Measurements from ENCODE around the gene EZH1.
A peak's percentile ranks its signal among the peaks of the same experiment; 100 is the strongest.

Gene EZH1

DNA sequence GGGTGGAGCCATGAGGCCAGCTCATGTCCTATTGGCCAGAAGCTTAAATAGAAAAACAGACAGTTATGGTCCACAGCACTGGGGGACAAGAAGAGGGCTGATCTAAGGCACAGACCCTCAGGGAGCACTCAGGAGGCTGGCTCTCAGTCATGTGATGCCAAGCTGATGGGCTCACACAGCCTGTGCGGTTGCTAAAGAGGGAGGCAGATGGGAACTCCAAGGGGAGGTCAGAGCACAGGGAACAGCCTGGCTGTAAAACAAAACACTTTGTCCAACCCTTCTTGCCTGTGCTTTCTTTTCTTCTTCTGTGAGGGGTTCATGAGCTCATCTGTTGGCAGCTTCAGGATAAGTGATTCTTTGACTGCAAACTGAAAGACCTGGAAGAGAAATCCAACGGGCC is 35.3 kb downstream of the EZH1 start:
- DNase-seq: no peak
- no peak for TF ChIP-seq GATA1 (IDR thresholded peaks at IDR 0.05; ENCODE audit: low read depth, low read length)
- TF ChIP-seq POLR2A (IDR thresholded peaks at IDR 0.05; ENCODE audit: low read length): no peak

DNA sequence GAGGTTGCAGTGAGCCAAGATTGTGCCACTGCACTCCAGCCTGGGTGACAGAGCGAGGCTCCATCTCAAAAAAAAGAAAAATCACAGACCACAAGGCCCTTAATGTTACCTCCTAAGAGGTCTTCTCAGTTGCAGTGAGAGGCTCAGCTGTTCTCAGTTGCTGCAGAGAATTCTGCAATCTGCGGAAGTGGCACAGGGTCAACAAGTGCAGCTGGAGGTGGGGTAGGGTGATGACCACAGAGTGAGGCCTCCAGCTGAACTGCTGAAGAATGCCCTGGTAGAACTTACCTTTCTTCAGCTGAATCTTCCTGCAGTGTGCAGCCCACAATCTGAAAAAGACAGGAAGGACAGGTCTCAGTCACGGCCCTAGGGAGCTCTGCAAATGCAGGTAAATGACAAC is 36.3 kb downstream of the EZH1 start:
- no peak for DNase-seq
- TF ChIP-seq POLR2A (IDR thresholded peaks at IDR 0.05; ENCODE audit: low read length) (no peak), GATA1 (IDR thresholded peaks at IDR 0.05; ENCODE audit: low read depth, low read length) (no peak)

DNA sequence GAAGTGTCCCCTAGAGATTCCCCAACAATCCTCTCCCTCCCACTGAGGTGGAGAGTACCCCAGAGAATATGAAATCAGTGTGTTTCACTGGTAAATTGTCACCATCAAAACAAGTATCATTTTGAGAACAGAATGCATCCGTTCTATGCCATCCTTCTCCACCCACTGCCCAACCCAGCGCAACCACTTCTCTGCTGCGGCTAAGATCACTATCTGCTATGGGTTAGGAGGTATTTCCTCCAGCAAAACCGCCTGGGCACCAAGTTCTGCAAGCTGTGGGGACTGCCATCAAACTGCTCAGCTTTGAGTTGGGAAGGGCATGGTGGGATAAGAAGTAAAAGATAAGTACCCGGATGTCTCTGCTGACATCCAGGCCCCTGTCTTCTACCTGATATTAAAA is 38.1 kb downstream of the EZH1 start:
- no peak for TF ChIP-seq POLR2A (IDR thresholded peaks at IDR 0.05; ENCODE audit: low read length)
- TF ChIP-seq GATA1 (IDR thresholded peaks at IDR 0.05; ENCODE audit: low read depth, low read length): no peak
- DNase-seq: no peak

DNA sequence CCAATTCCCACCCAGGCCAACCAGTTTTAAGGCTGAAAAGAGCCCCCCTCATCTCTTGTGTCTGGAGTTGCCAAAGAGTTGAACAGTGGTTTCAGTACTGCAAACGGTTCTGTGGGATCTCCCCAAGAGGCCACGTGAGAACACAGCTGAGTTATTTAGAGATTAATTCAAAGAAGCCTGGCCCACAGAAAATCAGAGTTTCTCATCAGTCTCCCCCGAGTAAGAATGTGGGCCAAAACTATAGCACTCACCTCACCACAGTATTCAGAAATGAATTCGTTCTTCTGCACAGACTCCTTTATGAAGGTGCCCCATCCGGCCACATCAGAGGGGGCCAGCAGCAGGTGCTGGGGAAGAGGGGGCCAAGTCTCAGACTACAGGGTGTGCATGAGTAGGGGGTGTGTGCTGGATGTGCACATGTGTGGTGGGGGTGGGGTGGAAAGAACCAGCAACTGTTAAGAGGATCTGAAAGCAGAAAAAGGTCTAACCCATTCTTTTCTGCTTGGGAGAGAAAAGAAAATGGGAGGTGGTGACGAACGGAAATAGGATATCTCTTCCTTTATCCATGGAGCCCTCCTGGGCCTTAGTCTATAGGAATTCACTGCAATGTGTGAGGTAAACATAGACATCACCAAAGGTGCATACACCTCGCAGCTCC is 39.9 kb downstream of the EZH1 start:
- no peak for DNase-seq
- TF ChIP-seq GATA1 (IDR thresholded peaks at IDR 0.05; ENCODE audit: low read depth, low read length) (no peak), POLR2A (IDR thresholded peaks at IDR 0.05; ENCODE audit: low read length) (no peak)

DNA sequence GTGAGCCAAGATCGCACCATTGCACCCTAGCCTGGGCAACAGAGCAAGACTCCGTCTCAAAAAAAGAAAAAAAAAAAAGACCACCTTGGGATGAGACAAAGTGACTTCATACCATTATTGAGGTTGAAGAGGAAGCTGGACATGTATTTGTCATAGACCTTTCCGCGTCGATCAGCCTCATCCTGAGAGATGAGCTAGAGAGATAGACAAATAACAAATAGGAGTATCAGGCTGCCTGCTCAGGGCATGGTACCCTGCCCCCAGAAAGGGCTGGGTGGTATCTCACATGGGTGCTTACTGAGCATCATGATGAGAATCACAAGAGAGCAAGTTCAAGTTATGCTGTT is 40.4 kb downstream of the EZH1 start:
- TF ChIP-seq GATA1 (IDR thresholded peaks at IDR 0.05; ENCODE audit: low read depth, low read length) (no peak), POLR2A (IDR thresholded peaks at IDR 0.05; ENCODE audit: low read length) (no peak)
- no peak for DNase-seq

DNA sequence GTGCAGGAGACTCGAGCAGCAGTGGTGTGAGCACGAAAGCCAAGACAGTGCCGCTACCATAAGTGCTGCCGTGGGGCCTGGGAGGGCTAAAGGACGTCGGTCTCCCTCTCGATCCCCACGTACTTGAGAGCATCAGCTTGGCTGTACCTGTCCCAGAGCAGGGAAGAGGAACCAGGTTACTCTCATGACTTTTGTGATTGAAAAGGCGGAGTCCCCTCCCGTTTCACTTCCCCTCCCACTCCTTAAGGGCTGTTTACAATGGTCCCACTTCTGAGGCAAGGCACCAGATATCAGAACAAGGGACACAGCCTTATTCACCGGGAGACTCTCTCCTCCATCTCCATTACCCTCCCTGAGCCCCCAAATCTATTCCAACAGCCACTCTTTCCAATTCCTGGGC is 42.4 kb downstream of the EZH1 start:
- DNase-seq: no peak

DNA sequence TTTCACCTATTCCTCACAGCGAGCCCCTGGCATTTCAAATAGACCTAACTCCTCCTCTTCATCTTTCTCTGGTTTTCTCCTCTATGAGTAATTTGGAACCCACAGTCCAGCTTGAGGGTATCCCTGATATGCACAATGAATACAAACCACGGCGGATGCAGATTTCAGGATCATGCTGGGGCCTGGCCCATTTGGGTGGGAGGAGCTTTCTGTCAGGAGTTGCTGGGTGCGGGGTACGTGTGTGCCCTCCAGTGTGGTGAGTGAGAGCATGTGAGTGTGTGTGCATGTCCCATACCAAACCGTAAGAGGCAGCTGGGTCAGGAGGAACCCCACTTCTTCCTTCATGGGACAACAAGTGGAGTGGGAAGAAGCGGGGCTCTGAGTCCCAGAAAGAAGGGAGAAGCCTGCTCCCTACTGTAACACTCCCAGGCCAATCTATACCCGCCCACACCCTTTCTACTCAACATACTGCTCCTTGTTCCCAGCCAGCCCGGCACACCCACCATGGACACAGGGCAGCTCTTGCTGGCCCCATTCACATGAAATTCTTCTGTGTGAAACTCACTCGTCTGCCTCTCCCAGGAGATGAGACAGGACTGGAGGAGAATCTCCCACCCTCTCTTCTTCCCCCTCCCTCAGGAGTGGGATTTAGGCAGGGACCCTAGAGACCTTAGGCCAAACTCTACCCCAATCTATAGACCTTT is 44.1 kb downstream of the EZH1 start:
- no peak for TF ChIP-seq POLR2A (IDR thresholded peaks at IDR 0.05; ENCODE audit: low read length)
- no peak for TF ChIP-seq GATA1 (IDR thresholded peaks at IDR 0.05; ENCODE audit: low read depth, low read length)
- DNase-seq: no peak

More for the DNA sequence above, 42.4 kb downstream of the EZH1 start:
- no peak for TF ChIP-seq POLR2A (IDR thresholded peaks at IDR 0.05; ENCODE audit: low read length)
- TF ChIP-seq GATA1 (IDR thresholded peaks at IDR 0.05; ENCODE audit: low read depth, low read length): no peak

DNA sequence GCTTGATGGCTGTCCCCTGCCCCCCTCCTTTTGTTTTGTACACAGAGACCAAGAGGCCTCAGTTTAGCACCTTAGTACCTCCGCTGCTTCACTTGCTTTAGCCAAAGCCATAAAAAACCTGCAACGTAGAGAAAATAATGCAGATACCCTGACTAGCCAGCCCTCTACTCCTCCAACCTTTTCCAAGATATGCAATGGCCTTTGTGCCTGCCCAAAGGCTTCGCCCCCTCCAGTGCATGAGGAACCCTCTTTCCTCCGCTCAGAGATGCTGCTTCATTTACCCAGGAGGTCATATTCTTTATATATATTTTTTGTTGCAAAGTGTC is 45.5 kb downstream of the EZH1 start:
- TF ChIP-seq GATA1 (IDR thresholded peaks at IDR 0.05; ENCODE audit: low read depth, low read length) (no peak), POLR2A (IDR thresholded peaks at IDR 0.05; ENCODE audit: low read length) (no peak)
- DNase-seq: no peak

DNA sequence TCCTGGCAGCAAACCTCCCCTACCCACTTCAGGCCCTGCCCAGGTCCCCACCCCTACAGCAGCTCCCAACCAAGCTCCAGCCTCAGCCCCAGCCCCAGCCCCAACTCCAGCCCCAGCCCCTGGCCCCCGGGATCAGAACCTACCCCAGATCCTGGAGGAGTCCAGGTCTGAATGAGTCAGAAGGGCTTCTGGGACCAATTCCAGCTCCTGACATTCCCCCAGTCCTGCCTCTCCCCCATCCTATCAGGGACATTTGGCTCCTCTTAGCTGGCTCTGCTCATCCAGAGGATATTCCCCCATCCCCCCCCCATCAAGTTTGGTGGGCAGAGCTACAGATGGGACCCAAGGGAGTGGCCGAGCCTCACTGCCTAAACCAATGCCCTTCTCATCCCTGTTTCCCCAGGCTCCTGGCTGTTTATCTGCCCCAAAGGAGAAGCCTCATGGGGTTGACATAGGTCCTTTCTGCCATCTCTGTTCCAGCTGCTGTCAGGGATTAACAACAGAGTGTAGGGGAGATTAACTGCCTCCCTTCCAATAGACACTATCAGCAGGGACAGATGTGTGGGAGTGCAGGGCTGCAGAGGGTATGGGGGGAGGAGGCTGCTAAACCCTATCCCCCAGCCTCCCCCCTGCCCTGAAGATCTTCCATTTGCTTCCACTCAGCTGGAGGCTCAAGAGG is 46.0 kb downstream of the EZH1 start:
- no peak for TF ChIP-seq POLR2A (IDR thresholded peaks at IDR 0.05; ENCODE audit: low read length)
- peak; percentile 68 for TF ChIP-seq GATA1 (IDR thresholded peaks at IDR 0.05; ENCODE audit: low read depth, low read length)
- peak; percentile 83 to 96 for DNase-seq

DNA sequence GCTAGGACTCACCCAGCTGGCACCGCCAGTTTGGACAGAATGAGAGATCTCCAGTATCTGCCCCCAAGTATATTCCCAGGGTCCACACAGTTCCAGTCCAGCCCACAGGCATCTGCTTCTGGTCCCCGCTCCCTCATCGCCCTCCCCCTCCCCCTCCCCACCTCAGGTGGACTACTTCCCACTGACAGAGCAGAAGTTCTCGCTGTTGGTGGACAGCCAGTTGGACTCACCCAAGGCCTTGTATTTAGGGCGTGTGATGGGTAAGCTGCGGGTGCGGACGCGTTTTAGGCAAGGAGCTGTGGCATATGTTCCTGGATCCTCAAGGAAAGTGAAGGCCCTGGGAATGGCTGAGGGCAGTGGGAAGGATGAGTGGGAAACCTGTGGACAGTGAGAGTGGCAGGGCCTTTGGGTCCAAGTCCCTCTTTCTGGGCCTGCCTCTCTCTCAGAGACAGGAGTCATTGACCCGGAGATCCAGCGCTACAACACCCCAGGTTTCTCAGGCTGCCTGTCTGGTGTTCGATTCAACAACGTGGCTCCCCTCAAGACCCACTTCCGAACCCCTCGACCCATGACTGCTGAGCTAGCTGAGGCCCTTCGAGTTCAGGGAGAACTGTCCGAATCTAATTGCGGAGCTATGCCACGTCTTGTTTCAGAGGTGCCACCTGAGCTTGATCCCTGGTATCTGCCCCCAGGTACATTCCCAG is 47.6 kb downstream of the EZH1 start:
- no peak for DNase-seq
- TF ChIP-seq POLR2A (IDR thresholded peaks at IDR 0.05; ENCODE audit: low read length) (no peak), GATA1 (IDR thresholded peaks at IDR 0.05; ENCODE audit: low read depth, low read length) (no peak)

DNA sequence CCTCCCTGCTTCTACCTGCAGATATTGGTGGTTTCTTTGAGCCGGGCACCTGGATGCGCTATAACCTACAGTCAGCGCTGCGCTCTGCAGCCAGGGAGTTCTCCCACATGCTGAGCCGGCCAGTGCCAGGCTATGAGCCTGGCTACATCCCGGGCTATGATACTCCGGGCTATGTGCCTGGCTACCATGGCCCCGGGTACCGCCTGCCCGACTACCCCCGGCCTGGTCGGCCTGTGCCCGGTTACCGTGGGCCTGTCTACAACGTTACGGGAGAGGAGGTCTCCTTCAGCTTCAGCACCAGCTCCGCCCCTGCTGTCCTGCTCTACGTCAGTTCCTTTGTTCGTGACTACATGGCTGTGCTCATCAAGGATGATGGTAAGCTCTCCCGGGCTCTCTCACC is 49.3 kb downstream of the EZH1 start:
- TF ChIP-seq POLR2A (IDR thresholded peaks at IDR 0.05; ENCODE audit: low read length) (no peak), GATA1 (IDR thresholded peaks at IDR 0.05; ENCODE audit: low read depth, low read length) (no peak)

DNA sequence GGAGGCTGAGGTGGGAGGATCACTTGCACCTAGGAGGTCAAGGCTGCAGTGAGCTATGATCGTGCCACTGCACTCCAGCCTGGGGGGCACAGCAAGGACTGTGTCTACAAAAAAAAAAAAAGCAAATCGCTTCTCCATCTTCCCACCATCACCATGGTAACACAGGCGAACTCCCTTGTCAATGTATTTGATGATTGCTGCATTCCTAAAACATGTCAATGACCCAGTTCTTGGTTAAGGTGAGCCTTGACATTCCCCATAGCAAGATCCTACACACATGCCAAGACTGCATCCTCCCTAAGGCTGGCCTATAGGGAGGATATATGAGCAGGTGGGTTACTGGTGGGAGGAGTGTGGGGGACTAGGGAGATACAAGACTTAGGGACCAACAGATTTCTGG is 50.3 kb downstream of the EZH1 start:
- TF ChIP-seq POLR2A (IDR thresholded peaks at IDR 0.05; ENCODE audit: low read length) (no peak), GATA1 (IDR thresholded peaks at IDR 0.05; ENCODE audit: low read depth, low read length) (no peak)
- no peak for DNase-seq

More for the DNA sequence above, 49.3 kb downstream of the EZH1 start:
- no peak for DNase-seq

DNA sequence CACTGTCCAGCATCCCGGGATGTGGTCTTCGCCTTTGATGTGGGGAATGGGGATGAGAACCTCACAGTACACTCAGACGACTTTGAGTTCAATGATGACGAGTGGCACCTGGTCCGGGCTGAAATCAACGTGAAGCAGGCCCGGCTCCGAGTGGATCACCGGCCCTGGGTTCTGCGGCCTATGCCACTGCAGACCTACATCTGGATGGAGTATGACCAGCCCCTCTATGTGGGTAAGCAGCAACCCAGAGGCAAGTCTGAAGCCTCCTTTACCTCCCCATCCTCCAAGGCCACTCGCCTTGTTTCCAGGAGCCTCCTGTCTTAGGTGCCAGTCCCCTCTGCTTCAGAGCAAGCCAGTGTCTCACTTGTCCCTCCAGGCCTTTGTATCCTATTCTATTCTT is 52.4 kb downstream of the EZH1 start:
- TF ChIP-seq POLR2A (IDR thresholded peaks at IDR 0.05; ENCODE audit: low read length) (no peak), GATA1 (IDR thresholded peaks at IDR 0.05; ENCODE audit: low read depth, low read length) (no peak)
- no peak for DNase-seq

DNA sequence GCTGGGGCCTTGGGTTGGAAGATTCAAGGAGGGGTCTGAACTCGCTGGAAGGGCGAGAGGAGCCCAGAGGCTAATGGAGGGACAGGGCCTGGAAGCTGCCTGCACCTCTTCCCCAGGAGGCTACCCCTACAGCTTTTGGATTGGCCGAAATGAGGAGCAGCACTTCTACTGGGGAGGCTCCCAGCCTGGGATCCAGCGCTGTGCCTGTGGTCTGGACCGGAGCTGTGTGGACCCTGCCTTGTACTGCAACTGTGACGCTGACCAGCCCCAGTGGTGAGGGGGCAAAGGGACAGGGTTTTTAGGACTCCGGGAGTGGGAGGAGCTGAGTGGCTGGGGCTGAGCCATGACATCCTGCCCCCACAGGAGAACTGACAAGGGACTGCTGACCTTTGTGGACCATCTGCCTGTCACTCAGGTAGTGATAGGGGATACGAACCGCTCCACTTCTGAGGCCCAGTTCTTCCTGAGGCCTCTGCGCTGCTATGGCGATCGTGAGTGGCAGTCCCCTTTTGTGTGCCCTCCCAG is 53.8 kb downstream of the EZH1 start:
- DNase-seq: no peak
- TF ChIP-seq GATA1 (IDR thresholded peaks at IDR 0.05; ENCODE audit: low read depth, low read length) (no peak), POLR2A (IDR thresholded peaks at IDR 0.05; ENCODE audit: low read length) (no peak)

Data from erythroblast (primary cell).